HEK293 (cell line): Measurements from ENCODE around the gene PDE3B.

Experiments used
- CTCF ChIA-PET: fragments of 350-600 bp; formaldehyde crosslinking; extraction: SDS; loops from one replicate; lab custom pipeline; 2021; ENCODE audit warnings: antibody characterized with exemption; lab: Yijun Ruan, JAX
- POLR2A ChIA-PET: fragments of 300-600 bp; formaldehyde crosslinking; extraction: SDS; loops from one replicate; lab custom pipeline; 2020; ENCODE audit warnings: antibody characterized with exemption, inconsistent platforms; lab: Yijun Ruan, JAX
- H3K27ac ChIP-seq: fragments of 200-500 bp; sonication (Bioruptor generic); 2 replicates; pipeline ENCODE4 v1.5.1; 2014; ENCODE audit warnings: low read depth, low read length, control low read depth, inconsistent platforms; ENCODE audit errors: extremely low read depth
- H3K36me3 ChIP-seq, 2 experiments: fragments of 200-500 bp in 1 of 2; sonication (Bioruptor generic) in 1 of 2; 1 replicate in 1 of 2; 2 replicates in 1 of 2; pipeline ENCODE4 v1.5.1; 2014 to 2017; ENCODE audit warnings: inconsistent platforms in 2 of 2, low read length in 2 of 2; ENCODE audit not compliant: control insufficient read depth in 2 of 2, insufficient read depth in 1 of 2
- H3K4me1 ChIP-seq: fragments of 200-500 bp; sonication (Bioruptor generic); 2 replicates; pipeline ENCODE4 v1.5.1; 2014; ENCODE audit warnings: mild to moderate bottlenecking, low read length, inconsistent platforms; ENCODE audit not compliant: control insufficient read depth, insufficient read depth
- H3K4me3 ChIP-seq: 2 replicates; pipeline ENCODE4 v1.5.1; 2011; ENCODE audit warnings: low read depth, mild to moderate bottlenecking, control low read depth, low read length, moderate library complexity
- H3K9me3 ChIP-seq: fragments of 200-500 bp; sonication (Bioruptor generic); 2 replicates; pipeline ENCODE4 v1.5.1; 2014; ENCODE audit warnings: low read depth, low read length, inconsistent platforms; ENCODE audit not compliant: control insufficient read depth, insufficient read depth
- ATF2 ChIP-seq: fragments of 450-650 bp; formaldehyde crosslinking; IDR thresholded peaks from 2 replicates; pipeline ENCODE4 v1.5.1; 2016; ENCODE audit warnings: missing biosample characterization, missing genetic modification characterization, low read depth
- FEZF1 ChIP-seq: fragments of 450-650 bp; formaldehyde crosslinking; IDR thresholded peaks from 2 replicates; pipeline ENCODE4 v1.5.1; 2016; ENCODE audit warnings: missing biosample characterization, missing genetic modification characterization
- GLIS1 ChIP-seq: fragments of 450-650 bp; formaldehyde crosslinking; IDR thresholded peaks from 2 replicates; pipeline ENCODE4 v1.5.1; 2016; ENCODE audit warnings: missing biosample characterization, missing genetic modification characterization
- MYNN ChIP-seq: fragments of 450-650 bp; formaldehyde crosslinking; IDR thresholded peaks from 2 replicates; pipeline ENCODE4 v1.5.1; 2016; ENCODE audit warnings: missing biosample characterization, missing genetic modification characterization, borderline replicate concordance
- OSR2 ChIP-seq: fragments of 450-650 bp; formaldehyde crosslinking; IDR thresholded peaks from 2 replicates; pipeline ENCODE4 v1.5.1; 2016; ENCODE audit warnings: missing biosample characterization, missing genetic modification characterization
- PBX3 ChIP-seq: sonication (generic); formaldehyde crosslinking; IDR thresholded peaks from 2 replicates; pipeline ENCODE4 v1.8.1; 2022; ENCODE audit warnings: mild to moderate bottlenecking, moderate library complexity, missing genetic modification reagents
- PRDM10 ChIP-seq: fragments of 450-650 bp; formaldehyde crosslinking; IDR thresholded peaks from 2 replicates; pipeline ENCODE4 v1.5.1; 2016; ENCODE audit warnings: missing biosample characterization, missing genetic modification characterization
- PRDM6 ChIP-seq: fragments of 450-650 bp; formaldehyde crosslinking; IDR thresholded peaks from 2 replicates; pipeline ENCODE4 v1.5.1; 2017; ENCODE audit warnings: missing biosample characterization, missing genetic modification characterization
- REPIN1 ChIP-seq: fragments of 450-650 bp; formaldehyde crosslinking; IDR thresholded peaks from 2 replicates; pipeline ENCODE4 v1.5.1; 2017; ENCODE audit warnings: missing biosample characterization, missing genetic modification characterization, low read depth
- SCRT2 ChIP-seq: fragments of 450-650 bp; formaldehyde crosslinking; IDR thresholded peaks from 2 replicates; pipeline ENCODE4 v1.5.1; 2016; ENCODE audit warnings: missing biosample characterization, missing genetic modification characterization
- ZBTB21 ChIP-seq: fragments of 450-650 bp; formaldehyde crosslinking; IDR thresholded peaks from 2 replicates; pipeline ENCODE4 v1.5.1; 2017; ENCODE audit warnings: missing biosample characterization, missing genetic modification characterization
- ZNF121 ChIP-seq: fragments of 450-650 bp; formaldehyde crosslinking; IDR thresholded peaks from 2 replicates; pipeline ENCODE4 v1.5.1; 2016; ENCODE audit warnings: missing biosample characterization, missing genetic modification characterization
- ZNF155 ChIP-seq: fragments of 450-650 bp; formaldehyde crosslinking; IDR thresholded peaks from 2 replicates; pipeline ENCODE4 v1.5.1; 2016; ENCODE audit warnings: missing biosample characterization, missing genetic modification characterization
- ZNF16 ChIP-seq: fragments of 450-650 bp; formaldehyde crosslinking; IDR thresholded peaks from 2 replicates; pipeline ENCODE4 v1.5.1; 2016; ENCODE audit warnings: low read depth, missing biosample characterization, missing genetic modification characterization
- ZNF248 ChIP-seq: fragments of 450-650 bp; formaldehyde crosslinking; IDR thresholded peaks from 2 replicates; pipeline ENCODE4 v1.5.1; 2017; ENCODE audit warnings: missing biosample characterization, missing genetic modification characterization
- ZNF274 ChIP-seq, 2 experiments: fragments of 200-500 bp in 1 of 2; fragments of 450-650 bp in 1 of 2; sonication (Bioruptor generic) in 1 of 2; formaldehyde crosslinking in 1 of 2; IDR thresholded peaks; 2 replicates each; pipeline versions ENCODE4 v1.5.1 to v1.6.1; 2014 to 2016; ENCODE audit warnings: borderline replicate concordance in 1 of 2, inconsistent platforms in 1 of 2, low read length in 1 of 2, missing biosample characterization in 1 of 2, missing genetic modification characterization in 1 of 2
- ZNF354C ChIP-seq: fragments of 450-650 bp; formaldehyde crosslinking; IDR thresholded peaks from 2 replicates; pipeline ENCODE4 v1.5.1; 2016; ENCODE audit warnings: missing biosample characterization, missing genetic modification characterization, low read depth, borderline replicate concordance
- ZNF366 ChIP-seq: fragments of 450-650 bp; formaldehyde crosslinking; conservative IDR thresholded peaks from 2 replicates; pipeline ENCODE4 v1.5.1; 2016; ENCODE audit warnings: missing biosample characterization, missing genetic modification characterization
- ZNF600 ChIP-seq: fragments of 450-650 bp; formaldehyde crosslinking; IDR thresholded peaks from 2 replicates; pipeline ENCODE4 v1.5.1; 2016; ENCODE audit warnings: missing biosample characterization, missing genetic modification characterization
- ZNF629 ChIP-seq: fragments of 450-650 bp; formaldehyde crosslinking; IDR thresholded peaks from 2 replicates; pipeline ENCODE4 v1.5.1; 2017; ENCODE audit warnings: missing biosample characterization, missing genetic modification characterization
- ZNF830 ChIP-seq: fragments of 450-650 bp; IDR thresholded peaks from 2 replicates; pipeline ENCODE4 v1.5.0; 2018; ENCODE audit warnings: missing biosample characterization, missing genetic modification characterization, low read depth, mild to moderate bottlenecking, moderate library complexity

The PDE3B gene

GRCh38 chr11:14645985-14646900 lies 2.6 kb downstream of the PDE3B start:
- CTCF ChIA-PET = interaction anchor here (0.5 to 0.6 kb wide), 2 partner anchors 247 to 557 kb away, joined by 3 read pairs; no protein-coding TSS in a partner anchor
- H3K27ac ChIP-seq = no peak overlapping the region
- TF ChIP-seq PRDM6 (tag by site-specific recombination) (peak; percentile 95), OSR2 (tag by site-specific recombination) (peak; percentile 88), PBX3 (CRISPR knock-in tag) (no peak), FEZF1 (tag by site-specific recombination) (peak; percentile 70; the same call in 1 of the 2 replicates), REPIN1 (tag by site-specific recombination) (no peak), ZNF600 (tag by site-specific recombination) (peak; percentile 75), ZNF629 (tag by site-specific recombination) (peak; percentile 92), ATF2 (peak; percentile 49), ZBTB21 (peak; percentile 77), MYNN (tag by site-specific recombination) (no peak), ZNF354C (tag by site-specific recombination) (no peak), PRDM10 (tag by site-specific recombination) (peak; percentile 0; the same call in 1 of the 2 replicates), ZNF366 (tag by site-specific recombination) (peak; percentile 60)

GRCh38 chr11:14650064-14650463 lies 6.5 kb downstream of the PDE3B start:
- H3K4me3 ChIP-seq = no peak overlapping the region
- no peaks in the 10 kb centered on the region for H3K36me3 ChIP-seq
- H3K27ac ChIP-seq = no peak overlapping the region
- no peaks in the 10 kb centered on the region for H3K9me3 ChIP-seq
- CTCF ChIA-PET = interaction anchor here (0.6 to 1.1 kb wide), 3 partner anchors 112 to 124 kb away, joined by 3 read pairs; no protein-coding TSS in a partner anchor
- H3K4me1 ChIP-seq = no peaks in the 10 kb centered on the region
- POLR2A ChIA-PET = no interaction called here
- TF ChIP-seq ZNF274 (IDR thresholded peaks at IDR 0.05; ENCODE audit: low read length) = no peak
- TF ChIP-seq ZNF274 (tag by site-specific recombination; IDR thresholded peaks at IDR 0.05; ENCODE audit: borderline replicate concordance) = no peak
- no peak for TF ChIP-seq ZNF121
- TF ChIP-seq ZNF830 = no peak
- no peak for TF ChIP-seq ZNF248 (tag by site-specific recombination)
- no peak for TF ChIP-seq GLIS1
- TF ChIP-seq ZNF155 (tag by site-specific recombination) = no peak
- no peak for TF ChIP-seq SCRT2 (tag by site-specific recombination)
- no peak for TF ChIP-seq ZNF16 (tag by site-specific recombination)

More at GRCh38 chr11:14645985-14646900, 2.6 kb downstream of the PDE3B start:
- Histone ChIP-seq H3K4me1 (no peaks in the 10 kb centered on the region), H3K36me3 (no peaks in the 10 kb centered on the region), H3K9me3 (no peaks in the 10 kb centered on the region), H3K4me3 (peak overlapping the region; percentile 89)
- POLR2A ChIA-PET = no interaction called here
